HepG2 (cell line): ENCODE measurements around the gene CHRD. TPM values are rescaled to one million over a fixed set of nuclear protein-coding genes. Genes with fewer than 3 reads are reported as not detected.
A peak's percentile ranks its signal among the peaks of the same experiment; 100 is the strongest.

Source experiments
- ATAC-seq: fragments of 200-7000 bp; cut with Tn5 transposase; 3 replicates; pipeline ENCODE4 v1.9.1; 2020; ENCODE audit warnings: mild to moderate bottlenecking, moderate library complexity
- BruUV-seq: library from RNA; stranded (reverse); fragments of 400-500 nt; replicated peaks from 2 replicates; lab custom pipeline; 2021; lab: Mats Ljungman, UMichigan
- CTCF ChIA-PET: fragments of 300-600 bp; formaldehyde crosslinking; extraction: SDS; loops from one replicate; lab custom pipeline; 2021; ENCODE audit warnings: low total read pairs, inconsistent platforms, low intra/inter-chr PET ratio; lab: Yijun Ruan, JAX
- POLR2A ChIA-PET: fragments of 350-600 bp; sonication (Branson Sonifier 250); formaldehyde crosslinking; loops from one replicate; lab custom pipeline; 2020; ENCODE audit warnings: antibody characterized with exemption, inconsistent platforms; lab: Yijun Ruan, JAX
- DNase-seq: peaks from one replicate; pipeline ENCODE4 v3.0.0-alpha.2; 2015; ENCODE audit warnings: low spot score
- FAIRE-seq: peaks from 3 replicates; lab custom pipeline; 2011; peaks lifted over from hg19 to GRCh38; lab: Jason Lieb, UNC
- H2AFZ ChIP-seq: one replicate; pipeline ENCODE4 v1.6.1; 2011; ENCODE audit warnings: low read length, inconsistent platforms
- H3K27ac ChIP-seq: fragments of 300-600 bp; 3 replicates; pipeline ENCODE4 v1.8.0; 2011; ENCODE audit warnings: mixed run types, mild to moderate bottlenecking, mixed read lengths, low read length, inconsistent platforms; ENCODE audit not compliant: insufficient read depth; ENCODE audit errors: extremely low read length
- H3K27me3 ChIP-seq, 2 experiments: fragments of 200-600 bp in 1 of 2; 2 replicates in 1 of 2; 3 replicates in 1 of 2; pipeline versions ENCODE4 v1.6.0 to v1.8.0; 2011; ENCODE audit warnings: low read length in 2 of 2, mild to moderate bottlenecking in 2 of 2, moderate library complexity in 2 of 2, inconsistent platforms in 1 of 2; ENCODE audit not compliant: insufficient read depth in 2 of 2, control insufficient read depth in 1 of 2
- H3K36me3 ChIP-seq, 2 experiments: fragments of 200-600 bp in 1 of 2; replicated peaks in 1 of 2; 2 replicates in 1 of 2; 3 replicates in 1 of 2; pipeline versions ENCODE4 v1.5.1 to v1.8.0; 2011; ENCODE audit warnings: low read length in 2 of 2, inconsistent platforms in 1 of 2; ENCODE audit not compliant: insufficient read depth in 2 of 2, control insufficient read depth in 1 of 2
- H3K4me1 ChIP-seq: 2 replicates; pipeline ENCODE4 v1.5.1; 2012; ENCODE audit warnings: low read length, inconsistent platforms; ENCODE audit not compliant: insufficient read depth
- H3K4me2 ChIP-seq: 2 replicates; pipeline ENCODE4 v1.6.0; 2011; ENCODE audit warnings: low read depth, low read length, inconsistent platforms
- H3K4me3 ChIP-seq, 3 experiments: fragments of 200-600 bp in 1 of 3; sonication (generic), shearing (Covaris generic) in 1 of 3; replicated peaks in 1 of 3; 2 replicates each; pipeline ENCODE4 v1.5.1; 2011 to 2016; ENCODE audit warnings: low read length in 3 of 3, inconsistent platforms in 2 of 3, low read depth in 2 of 3, mild to moderate bottlenecking in 2 of 3, control low read depth in 1 of 3, mixed read lengths in 1 of 3; ENCODE audit not compliant: insufficient read depth in 1 of 3
- H3K79me2 ChIP-seq: one replicate; pipeline ENCODE4 v1.6.1; 2011; ENCODE audit warnings: low read length, inconsistent platforms; ENCODE audit not compliant: insufficient read depth
- H3K9ac ChIP-seq: 2 replicates; pipeline ENCODE4 v1.6.0; 2011; ENCODE audit warnings: mild to moderate bottlenecking, low read depth, low read length, inconsistent platforms; ENCODE audit not compliant: insufficient read depth
- H3K9me3 ChIP-seq: 2 replicates; pipeline ENCODE4 v1.5.1; 2012; ENCODE audit warnings: mild to moderate bottlenecking, low read length
- H4K20me1 ChIP-seq: 2 replicates; pipeline ENCODE4 v1.6.0; 2011; ENCODE audit warnings: inconsistent platforms, mild to moderate bottlenecking, low read length, moderate library complexity; ENCODE audit not compliant: insufficient read depth
- AGO2 ChIP-seq: fragments of 200-400 bp; formaldehyde crosslinking; optimal IDR thresholded peaks from 2 replicates; pipeline ENCODE3; 2017; ENCODE audit warnings: mild to moderate bottlenecking, low read depth, low read length, moderate library complexity
- CBX2 ChIP-seq, 2 experiments: fragments of 200-600 bp in 1 of 2; sonication (generic); formaldehyde crosslinking in 1 of 2; IDR thresholded peaks; 2 replicates each; pipeline versions ENCODE4 v1.7.0 to v1.8.1; 2018 to 2022; ENCODE audit warnings: low read depth in 2 of 2, low read length in 1 of 2, mild to moderate bottlenecking in 1 of 2, missing genetic modification reagents in 1 of 2
- HNRNPL ChIP-seq: fragments of 200-400 bp; formaldehyde crosslinking; IDR thresholded peaks from 2 replicates; pipeline ENCODE4 v1.6.1; 2017; ENCODE audit warnings: mild to moderate bottlenecking, low read depth, low read length
- PRMT3 ChIP-seq: sonication (generic); formaldehyde crosslinking; IDR thresholded peaks from 2 replicates; pipeline ENCODE4 v1.8.1; 2022; ENCODE audit warnings: low read depth, mild to moderate bottlenecking, moderate library complexity, missing genetic modification reagents, borderline replicate concordance
- RBFOX2 ChIP-seq: fragments of 200-400 bp; formaldehyde crosslinking; IDR thresholded peaks from 2 replicates; pipeline ENCODE4 v1.6.1; 2017; ENCODE audit warnings: low read depth, mild to moderate bottlenecking, low read length
- RBM39 ChIP-seq: fragments of 200-400 bp; formaldehyde crosslinking; IDR thresholded peaks from one replicate; pipeline ENCODE4 v1.6.1; 2018; ENCODE audit warnings: antibody characterized with exemption, mild to moderate bottlenecking, low read depth, low read length; ENCODE audit not compliant: poor library complexity, severe bottlenecking
- WGBS: methylation state at CpG from one replicate; pipeline ENCODE4 v1.1.6; 2017; ENCODE audit warnings: low lambda C conversion rate; 5-methylcytosine and 5-hydroxymethylcytosine counted together
- in situ Hi-C: cut with HindIII; loops from 2 replicates; pipeline ENCODE4 v1.10.0; 2017; ENCODE audit warnings: low pct_unique_long_range_greater_than_20kb; ENCODE audit not compliant: extremely low pct_ligation_motif_present
- intact Hi-C: fragments of 100-400 bp; cut with micrococcal nuclease; formaldehyde crosslinking; loops from one replicate; pipeline ENCODE4 v1.10.0; 2022; ENCODE audit not compliant: unreplicated experiment
- polyA plus RNA-seq, 8 experiments: library from polyadenylated mRNA; depleted of rRNA in 3 of 8; stranded (reverse) in 7 of 8; unstranded in 1 of 8; fragments of >200 nt; fragmentation: Illumina TruSeq in 4 of 8; extraction: Trizol in 4 of 8; gene quantifications; 2 replicates each; pipeline versions ENCODE4 v1.2.1 to v1.2.3, GENCODE V29; 2011 to 2016; ENCODE audit warnings: low read depth in 4 of 8, missing spikeins in 1 of 8, mixed read lengths in 1 of 8; ENCODE audit not compliant: insufficient read depth in 1 of 8
- total RNA-seq, 5 experiments: library from RNA; depleted of rRNA; stranded (reverse); fragments of >200 nt; fragmentation: Illumina TruSeq; extraction: Trizol; gene quantifications; 2 replicates each; pipeline ENCODE4 v1.2.3, GENCODE V29; 2016; ENCODE audit warnings: low read depth in 1 of 5
- TF ChIP-seq, protein P1 (sequence below): sonication (generic); formaldehyde crosslinking; IDR thresholded peaks from 2 replicates; pipeline ENCODE4 v1.4.0; 2020; ENCODE audit warnings: missing genetic modification reagents
- TF ChIP-seq, protein P2 (sequence below): IDR thresholded peaks from 2 replicates; pipeline ENCODE4 v1.6.1; 2016; ENCODE audit warnings: mild to moderate bottlenecking

Gene CHRD
- total and polyA plus RNA-seq, 2 of the 13 experiments (the other 11 are each of a cell fraction or from before 2014, with no cell fraction given): 22.2 to 35.2 TPM

DNA sequence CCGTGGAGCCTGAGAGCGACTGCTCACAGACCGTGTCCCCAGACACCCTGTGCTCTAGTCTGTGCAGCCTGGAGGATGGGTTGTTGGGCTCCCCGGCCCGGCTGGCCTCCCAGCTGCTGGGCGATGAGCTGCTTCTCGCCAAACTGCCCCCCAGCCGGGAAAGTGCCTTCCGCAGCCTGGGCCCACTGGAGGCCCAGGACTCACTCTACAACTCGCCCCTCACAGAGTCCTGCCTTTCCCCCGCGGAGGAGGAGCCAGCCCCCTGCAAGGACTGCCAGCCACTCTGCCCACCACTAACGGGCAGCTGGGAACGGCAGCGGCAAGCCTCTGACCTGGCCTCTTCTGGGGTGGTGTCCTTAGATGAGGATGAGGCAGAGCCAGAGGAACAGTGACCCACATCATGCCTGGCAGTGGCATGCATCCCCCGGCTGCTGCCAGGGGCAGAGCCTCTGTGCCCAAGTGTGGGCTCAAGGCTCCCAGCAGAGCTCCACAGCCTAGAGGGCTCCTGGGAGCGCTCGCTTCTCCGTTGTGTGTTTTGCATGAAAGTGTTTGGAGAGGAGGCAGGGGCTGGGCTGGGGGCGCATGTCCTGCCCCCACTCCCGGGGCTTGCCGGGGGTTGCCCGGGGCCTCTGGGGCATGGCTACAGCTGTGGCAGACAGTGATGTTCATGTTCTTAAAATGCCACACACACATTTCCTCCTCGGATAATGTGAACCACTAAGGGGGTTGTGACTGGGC, 35.1 kb upstream of the CHRD start:
- H3K4me2 ChIP-seq: no peak overlapping the region
- intact Hi-C loops (no loop called here), in situ Hi-C loops (no loop called here)
- ATAC-seq (no peak), DNase-seq (no peak), FAIRE-seq (no peak)
- H3K4me3 ChIP-seq: no peak overlapping the region
- BruUV-seq: no TSS peak
- ChIA-PET CTCF (interaction anchor here (0.6 to 1.4 kb wide), 3 partner anchors 11 to 196 kb away, joined by 3 to 6 read pairs (median 4); no protein-coding TSS in a partner anchor), POLR2A (interaction anchor here (0.8 to 2.2 kb wide), 9 partner anchors 8 to 169 kb away, joined by 3 to 6 read pairs (median 4); partner anchors contain the start of genes FAM131A and POLR2H)
- H3K36me3 ChIP-seq: peaks cover 4 to 16% of the 10 kb centered on the region in 2 experiments; a peak in 4 of 5 replicates
- H3K4me1 ChIP-seq: peaks cover 11% of the 10 kb centered on the region
- no peaks in the 10 kb centered on the region for H4K20me1 ChIP-seq
- TF ChIP-seq RBM39 (peak; percentile 43), RBFOX2 (peak; percentile 49; the same call in 1 of the 2 replicates), CBX2 (IDR thresholded peaks at IDR 0.05; ENCODE audit: low read depth, low read length) (no peak), CBX2 (CRISPR knock-in tag; IDR thresholded peaks at IDR 0.05; ENCODE audit: low read depth) (no peak), HNRNPL (peak; percentile 37; the same call in 1 of the 2 replicates), AGO2 (peak; percentile 91), PRMT3 (CRISPR knock-in tag) (no peak)
- TF ChIP-seq, protein P1, sequence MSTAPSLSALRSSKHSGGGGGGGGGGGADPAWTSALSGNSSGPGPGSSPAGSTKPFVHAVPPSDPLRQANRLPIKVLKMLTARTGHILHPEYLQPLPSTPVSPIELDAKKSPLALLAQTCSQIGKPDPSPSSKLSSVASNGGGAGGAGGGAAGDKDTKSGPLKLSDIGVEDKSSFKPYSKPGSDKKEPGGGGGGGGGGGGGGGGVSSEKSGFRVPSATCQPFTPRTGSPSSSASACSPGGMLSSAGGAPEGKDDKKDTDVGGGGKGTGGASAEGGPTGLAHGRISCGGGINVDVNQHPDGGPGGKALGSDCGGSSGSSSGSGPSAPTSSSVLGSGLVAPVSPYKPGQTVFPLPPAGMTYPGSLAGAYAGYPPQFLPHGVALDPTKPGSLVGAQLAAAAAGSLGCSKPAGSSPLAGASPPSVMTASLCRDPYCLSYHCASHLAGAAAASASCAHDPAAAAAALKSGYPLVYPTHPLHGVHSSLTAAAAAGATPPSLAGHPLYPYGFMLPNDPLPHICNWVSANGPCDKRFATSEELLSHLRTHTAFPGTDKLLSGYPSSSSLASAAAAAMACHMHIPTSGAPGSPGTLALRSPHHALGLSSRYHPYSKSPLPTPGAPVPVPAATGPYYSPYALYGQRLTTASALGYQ (CRISPR knock-in tag): no peak
- TF ChIP-seq, protein P2, sequence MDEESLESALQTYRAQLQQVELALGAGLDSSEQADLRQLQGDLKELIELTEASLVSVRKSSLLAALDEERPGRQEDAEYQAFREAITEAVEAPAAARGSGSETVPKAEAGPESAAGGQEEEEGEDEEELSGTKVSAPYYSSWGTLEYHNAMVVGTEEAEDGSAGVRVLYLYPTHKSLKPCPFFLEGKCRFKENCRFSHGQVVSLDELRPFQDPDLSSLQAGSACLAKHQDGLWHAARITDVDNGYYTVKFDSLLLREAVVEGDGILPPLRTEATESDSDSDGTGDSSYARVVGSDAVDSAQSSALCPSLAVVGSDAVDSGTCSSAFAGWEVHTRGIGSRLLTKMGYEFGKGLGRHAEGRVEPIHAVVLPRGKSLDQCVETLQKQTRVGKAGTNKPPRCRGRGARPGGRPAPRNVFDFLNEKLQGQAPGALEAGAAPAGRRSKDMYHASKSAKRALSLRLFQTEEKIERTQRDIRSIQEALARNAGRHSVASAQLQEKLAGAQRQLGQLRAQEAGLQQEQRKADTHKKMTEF (CRISPR knock-in tag): no peak
- 98% methylated on average over 13 of the region's 24 CpGs for WGBS
- H3K9me3 ChIP-seq: no peaks in the 10 kb centered on the region
- no peaks in the 10 kb centered on the region for H3K27me3 ChIP-seq
- H3K9ac ChIP-seq: no peak overlapping the region
- H3K27ac ChIP-seq: no peak overlapping the region
- no peak overlapping the region for H2AFZ ChIP-seq
- no peaks in the 10 kb centered on the region for H3K79me2 ChIP-seq
